BJ (cell line): ENCODE data around the gene CLMP. TPM values are rescaled to one million over a fixed set of nuclear protein-coding genes. Genes with fewer than 3 reads are reported as not detected.

Experiments
- CTCF ChIA-PET: fragments of 350-600 bp; formaldehyde crosslinking; extraction: SDS; loops from one replicate; lab custom pipeline; 2021; ENCODE audit warnings: antibody characterized with exemption, inconsistent platforms; lab: Yijun Ruan, JAX
- POLR2A ChIA-PET: fragments of 300-600 bp; sonication (Branson Sonifier 250); formaldehyde crosslinking; extraction: SDS; loops from one replicate; lab custom pipeline; 2021; ENCODE audit warnings: antibody characterized with exemption; lab: Charles Lee
- DNase-seq: peaks from one replicate; pipeline ENCODE4 v3.0.0-alpha.2; 2011; ENCODE audit warnings: low read depth
- H3K27me3 ChIP-seq: 2 replicates; pipeline ENCODE4 v1.6.0; 2011; ENCODE audit warnings: low read length; ENCODE audit not compliant: control insufficient read depth, insufficient read depth
- H3K36me3 ChIP-seq: 2 replicates; pipeline ENCODE4 v1.5.1; 2011; ENCODE audit warnings: low read length; ENCODE audit not compliant: control insufficient read depth, insufficient read depth
- H3K4me3 ChIP-seq: 2 replicates; pipeline ENCODE4 v1.5.1; 2011; ENCODE audit warnings: low read depth, mild to moderate bottlenecking, control low read depth, low read length
- CTCF ChIP-seq: IDR thresholded peaks from 2 replicates; pipeline ENCODE4 v1.5.1; 2011; ENCODE audit warnings: low read depth, mild to moderate bottlenecking, control low read depth, inconsistent platforms, low read length, moderate library complexity; ENCODE audit not compliant: insufficient read depth
- polyA plus RNA-seq: library from polyadenylated mRNA; depleted of rRNA; stranded (reverse); fragments of >200 nt; gene quantifications from 2 replicates; pipeline ENCODE4 v1.2.3, GENCODE V29; 2011

Gene CLMP
- polyA plus RNA-seq, 1 experiment: 219 TPM

DNA sequence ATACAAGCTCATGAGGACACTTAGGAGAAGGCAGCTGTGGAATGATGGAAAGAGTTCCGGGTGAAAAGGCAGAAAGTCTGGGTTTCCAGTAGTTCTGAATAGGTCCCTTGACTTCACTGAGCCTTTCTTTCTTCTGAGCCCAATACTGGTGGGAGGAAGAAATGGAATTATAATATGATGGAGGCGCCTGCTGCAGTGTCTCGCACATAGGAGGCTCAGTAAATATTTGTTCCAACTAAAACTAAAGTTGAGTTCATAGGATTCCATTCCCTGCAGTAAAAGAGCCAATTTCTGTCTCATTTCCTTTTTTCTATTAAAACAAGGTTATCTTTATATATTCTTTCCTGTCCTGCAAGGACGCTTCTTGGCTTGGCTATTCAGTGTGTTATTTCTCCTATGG is 5.2 kb upstream of the CLMP start:
- no peaks in the 10 kb centered on the region for H3K36me3 ChIP-seq
- ChIA-PET CTCF (interaction anchor here (0.7 to 2.0 kb wide), 3 partner anchors 12 to 90 kb away, joined by 3 to 8 read pairs (median 4); no protein-coding TSS in a partner anchor), POLR2A (no interaction called here)
- TF ChIP-seq CTCF: no peak
- no peaks in the 10 kb centered on the region for H3K27me3 ChIP-seq
- no peak overlapping the region for H3K4me3 ChIP-seq
- DNase-seq: no peak

GRCh38 chr11:123197711-123198110 is 2.7 kb upstream of the CLMP start:
- Histone ChIP-seq H3K36me3 (no peaks in the 10 kb centered on the region), H3K27me3 (no peaks in the 10 kb centered on the region), H3K4me3 (no peak overlapping the region)
- no peak for TF ChIP-seq CTCF
- DNase-seq: peak; percentile 87
- ChIA-PET POLR2A (no interaction called here), CTCF (interaction anchor here (0.8 to 1.5 kb wide), 2 partner anchors 34 to 86 kb away, joined by 3 read pairs; no protein-coding TSS in a partner anchor)

DNA sequence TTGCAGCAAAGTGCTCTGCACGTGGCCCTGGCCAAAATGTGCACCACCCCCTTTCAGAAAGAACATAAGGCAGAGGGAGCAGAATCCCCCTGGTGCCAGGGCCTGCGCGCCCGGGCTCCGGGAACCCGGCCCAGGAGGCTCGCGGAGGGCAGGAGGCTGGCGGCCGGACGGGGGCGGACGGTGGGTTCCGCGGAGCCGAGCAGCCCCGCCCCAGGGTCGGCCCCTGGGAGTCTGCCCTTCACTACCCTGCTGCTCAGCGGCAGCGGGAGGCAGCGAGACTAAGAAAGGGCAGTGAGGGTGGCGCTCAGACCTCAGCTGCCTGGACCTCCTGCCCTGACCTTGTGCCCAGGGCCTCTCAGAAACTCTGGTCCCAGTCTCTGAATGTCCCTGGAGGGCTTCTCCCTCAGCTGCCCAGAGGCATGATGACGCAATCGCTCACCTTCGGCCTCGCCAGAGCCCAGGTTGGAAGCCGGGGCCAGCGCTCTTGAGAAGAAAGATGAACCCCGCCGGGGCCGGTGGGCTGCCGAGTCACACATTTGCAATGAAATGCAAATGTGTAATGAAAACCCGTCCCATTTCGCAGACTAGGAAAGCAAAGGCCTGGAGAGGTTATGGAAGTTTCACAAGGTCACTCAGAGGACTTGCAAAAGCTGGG is 1.1 kb upstream of the CLMP start:
- TF ChIP-seq CTCF: no peak
- no peak overlapping the region; the same call in 1 of the 2 replicates for H3K4me3 ChIP-seq

DNA sequence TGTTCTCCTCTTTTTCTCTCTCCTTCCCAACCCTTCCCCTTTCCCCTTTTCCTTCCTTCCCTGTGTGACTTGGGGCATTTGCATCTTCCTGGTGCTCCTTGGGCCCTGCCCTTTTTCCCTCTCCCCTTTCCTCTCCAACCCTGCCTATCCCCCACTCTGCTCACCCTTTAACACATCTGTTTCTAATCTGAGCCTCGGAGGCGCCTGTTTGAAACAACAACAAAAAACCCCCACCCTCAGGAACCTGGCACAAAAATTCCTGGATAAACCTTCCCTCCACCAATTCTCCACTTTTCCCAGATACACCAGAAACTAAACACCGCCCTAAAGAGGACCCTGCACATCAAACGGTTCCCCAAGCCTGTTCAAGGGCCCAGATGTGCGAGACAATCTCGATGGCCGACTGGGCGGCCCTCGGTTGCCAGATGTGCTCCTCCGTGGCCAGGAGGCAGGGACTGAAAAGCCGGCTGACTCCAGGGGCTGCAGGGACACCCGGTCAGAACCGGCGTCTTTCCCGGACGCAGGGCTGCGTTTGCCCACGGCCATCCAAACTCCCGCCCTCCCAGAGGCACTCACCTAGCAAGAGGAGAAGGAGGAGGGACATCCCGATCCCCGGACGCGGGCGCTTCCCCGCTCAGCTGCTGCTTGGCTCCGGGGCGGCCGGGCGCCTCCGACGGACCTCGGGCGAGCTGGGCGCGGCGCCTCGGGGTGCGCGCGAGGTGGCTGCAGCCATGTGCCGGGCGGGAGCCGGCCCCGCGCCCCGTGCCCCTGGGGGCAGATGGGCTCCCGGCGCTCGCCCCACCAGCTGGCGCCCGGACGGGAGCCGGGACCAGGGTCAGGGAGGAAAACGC is 486 bp downstream of the CLMP start:
- POLR2A ChIA-PET: interaction anchor here (1.0 kb wide), 1 partner anchor 17 kb away, joined by 3 read pairs; no protein-coding TSS in a partner anchor
- CTCF ChIA-PET: interaction anchor here (0.6 to 1.7 kb wide), 8 partner anchors 19 to 1043 kb away, joined by 3 to 5 read pairs (median 4); no protein-coding TSS in a partner anchor

More for the DNA sequence above, 1.1 kb upstream of the CLMP start:
- Histone ChIP-seq H3K36me3 (0 out of 2 replicates have a peak, but pooled peaks cover 2% of the 10 kb centered on the region), H3K27me3 (no peaks in the 10 kb centered on the region)
- CTCF ChIA-PET: no interaction called here
- POLR2A ChIA-PET: no interaction called here
- no peak for DNase-seq

More for the DNA sequence above, 486 bp downstream of the CLMP start:
- H3K27me3 ChIP-seq: no peaks in the 10 kb centered on the region
- peak overlapping the region; percentile 71 for H3K4me3 ChIP-seq
- TF ChIP-seq CTCF: no peak
- no peak for DNase-seq
- H3K36me3 ChIP-seq: 0 out of 2 replicates have a peak, but pooled peaks cover 2% of the 10 kb centered on the region
